Measurements from ENCODE around the gene SLC6A2.
"Not testable (repeated sequence)": the region's sequence is repeated elsewhere in the genome, so short reads cannot be mapped to it uniquely, and the experiment has no call there.

Gene SLC6A2

DNA sequence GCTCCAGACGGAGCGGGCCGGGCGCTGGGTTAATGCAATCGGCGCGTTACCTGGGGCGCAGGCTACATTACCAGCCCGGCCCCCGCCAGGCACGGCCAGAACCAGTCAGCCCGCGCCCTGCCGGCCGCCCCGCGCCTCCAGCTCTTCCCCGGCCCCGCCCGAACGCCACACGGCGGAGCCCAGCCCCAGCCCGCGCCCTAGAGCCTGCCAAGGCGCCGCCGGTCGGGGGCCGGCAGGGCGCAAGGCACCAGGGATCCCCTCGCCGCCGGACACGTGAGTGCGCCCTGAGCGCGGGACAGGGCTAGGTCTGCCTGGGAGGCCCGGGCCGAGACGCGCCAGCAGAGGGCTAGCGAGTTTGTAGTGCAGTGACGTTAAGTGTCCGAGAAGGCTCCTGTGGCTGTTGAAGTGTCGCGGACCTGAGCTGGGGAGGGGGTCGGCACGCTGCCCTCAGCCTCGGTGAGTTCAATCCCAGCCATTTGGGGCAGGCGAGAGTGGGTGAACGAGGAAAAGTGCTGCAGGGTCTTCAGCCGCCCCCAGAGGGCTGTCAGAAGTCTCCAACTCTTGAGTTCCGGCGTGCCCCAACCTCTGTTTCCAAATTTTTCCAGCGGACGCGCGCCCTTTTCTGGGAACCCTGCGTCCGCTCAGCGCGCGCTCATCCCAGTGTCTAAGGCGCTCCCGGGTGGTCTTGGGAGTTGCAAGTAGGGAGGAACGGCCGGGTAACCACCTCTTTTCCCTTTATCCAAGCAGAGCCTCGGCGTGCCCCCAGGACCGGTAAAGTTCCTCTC is at the start of gene SLC6A2:
Gene SLC6A2, plus strand, starts transcription at position 92 of the 785 bp plus-strand sequence. CDS start 707 bp downstream, outside the sequence.
- no peak for DNase-seq

DNA sequence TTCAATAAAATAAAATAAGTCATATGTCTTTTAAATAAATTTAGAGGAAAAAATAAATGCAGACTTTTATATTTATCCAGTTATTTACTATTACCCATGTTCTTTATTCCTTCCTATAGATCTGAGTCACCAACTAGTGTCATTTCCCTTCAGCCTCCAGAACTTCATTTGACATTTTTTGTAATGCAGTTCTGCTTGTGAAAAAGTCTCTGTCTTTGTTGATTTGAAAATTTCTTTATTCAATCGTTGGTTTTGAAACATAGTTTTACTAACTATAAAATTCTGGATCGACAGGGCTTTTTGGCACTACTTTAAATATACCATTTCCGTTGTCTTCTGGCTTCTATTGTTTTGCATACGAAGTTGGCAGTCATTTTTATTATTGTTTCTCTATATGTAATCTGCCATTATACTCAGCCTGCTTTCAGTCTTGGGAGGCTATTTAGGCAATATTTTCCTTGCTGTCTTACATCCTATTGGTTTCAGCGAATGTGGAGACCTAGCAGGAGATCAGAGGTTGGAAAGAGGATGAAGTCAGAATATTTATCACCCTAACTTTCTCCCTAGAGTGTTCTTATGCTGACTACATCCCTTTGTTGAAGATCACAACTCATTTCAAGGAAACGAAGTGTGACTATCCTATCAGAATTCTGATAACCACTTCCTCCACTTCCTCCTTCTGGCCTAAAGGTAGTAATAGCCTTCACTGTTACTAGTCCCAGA is 42.0 kb upstream of the SLC6A2 start:
- no peak for DNase-seq

DNA sequence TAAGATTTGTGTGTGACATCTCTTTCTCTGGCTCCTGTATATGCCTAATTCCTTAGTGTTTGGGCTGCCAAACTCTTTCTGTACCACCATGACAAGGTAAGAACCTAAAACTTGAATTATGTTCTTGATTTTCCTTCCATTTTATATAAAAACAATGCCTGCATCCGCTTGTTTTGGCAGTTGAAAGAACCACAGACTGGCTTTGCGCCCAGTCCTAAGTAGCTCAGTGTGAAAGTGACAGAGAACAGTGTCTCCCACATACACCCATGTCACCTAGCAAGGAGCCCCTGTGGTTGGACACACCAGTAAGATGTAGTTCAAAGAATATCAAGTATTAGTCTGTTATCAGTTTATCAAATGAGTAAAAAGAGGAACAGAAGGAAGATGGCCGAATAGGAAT is 40.7 kb upstream of the SLC6A2 start:
- no peak for DNase-seq

DNA sequence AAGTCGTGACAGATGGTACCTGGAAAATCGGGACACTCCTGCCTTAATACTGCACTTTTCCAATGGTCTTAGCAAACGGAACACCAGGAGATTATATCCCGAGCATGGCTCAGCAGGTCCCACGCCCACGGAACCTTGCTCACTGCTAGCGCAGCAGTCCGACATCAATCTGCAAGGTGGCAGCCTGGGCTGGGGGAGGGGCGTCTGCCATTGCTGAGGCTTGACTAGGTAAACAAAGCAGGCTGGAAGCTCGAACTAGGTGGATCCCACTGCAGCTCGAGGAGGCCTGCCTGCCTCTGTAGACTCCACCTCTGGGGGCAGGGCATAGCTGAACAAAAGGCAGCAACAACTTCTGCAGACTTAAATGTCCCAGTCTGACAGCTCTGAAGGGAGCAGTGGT is 40.1 kb upstream of the SLC6A2 start:
- DNase-seq = not testable (repeated sequence)

DNA sequence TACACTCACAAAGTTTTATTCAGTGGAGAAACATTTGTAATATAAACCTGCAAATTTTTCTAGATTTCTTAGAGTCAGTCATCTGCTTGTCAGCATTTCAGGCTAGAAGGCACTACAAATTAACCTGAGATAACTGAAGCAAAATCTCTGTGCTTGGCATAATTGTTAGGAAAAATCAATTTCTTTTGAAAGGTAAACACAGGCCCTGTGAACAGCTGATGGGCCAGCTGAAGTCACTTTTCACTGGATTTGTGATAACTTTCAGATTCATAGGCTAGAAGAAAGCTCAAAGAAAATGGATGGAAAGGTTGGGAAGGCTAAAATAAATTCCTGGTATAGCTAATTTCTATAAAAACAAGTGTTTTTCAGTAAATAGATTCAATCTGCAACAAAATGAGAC is 34.0 kb upstream of the SLC6A2 start:
- DNase-seq = no peak

DNA sequence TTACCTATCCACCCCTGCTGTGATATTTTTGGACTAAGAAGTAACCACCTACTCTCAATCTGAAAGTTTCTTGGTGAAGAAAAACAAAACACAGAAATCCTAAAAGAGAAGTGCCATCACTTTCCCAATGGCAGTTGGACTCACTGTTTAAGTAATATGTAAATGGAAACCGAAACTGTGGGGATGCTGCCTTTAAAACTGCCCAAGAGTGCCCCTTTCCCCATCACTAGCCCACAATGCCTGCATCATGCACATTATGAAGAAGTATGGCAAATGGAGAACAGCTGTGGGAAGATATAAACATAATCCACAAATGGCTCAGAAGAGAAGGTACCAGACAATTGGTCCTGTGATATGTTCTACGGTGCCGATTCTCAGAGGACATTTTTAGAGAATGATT is 33.5 kb upstream of the SLC6A2 start:
- DNase-seq = no peak

DNA sequence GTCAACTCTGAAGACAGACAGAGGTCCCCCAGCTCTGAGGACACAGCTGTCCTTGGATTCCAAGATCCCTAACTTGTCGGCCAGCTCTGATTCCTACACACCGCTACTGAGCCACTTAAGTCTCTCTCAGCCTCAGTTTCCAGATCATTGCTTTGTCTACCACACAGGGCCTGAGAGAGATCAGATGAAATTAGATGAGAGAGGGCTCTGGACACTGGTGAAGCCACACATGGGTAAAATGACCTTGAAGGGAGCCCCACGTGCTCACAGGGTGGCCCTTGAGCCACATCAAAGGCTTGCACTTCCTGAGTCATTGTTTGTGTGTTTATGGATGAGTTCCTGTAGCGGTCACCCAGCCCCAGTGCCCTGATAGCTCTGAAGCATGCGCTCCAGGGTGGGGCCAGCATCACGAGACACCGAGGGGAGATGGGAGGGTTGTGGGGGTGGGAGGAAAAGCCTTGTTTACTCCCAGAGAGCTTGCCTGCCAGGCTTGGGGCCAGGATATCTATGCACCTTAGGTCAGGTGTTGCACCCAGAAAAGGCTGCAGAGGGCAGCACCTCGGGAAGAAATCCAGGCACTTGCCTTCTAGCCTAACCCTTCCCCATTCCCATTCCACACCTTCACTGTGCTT is 32.7 kb upstream of the SLC6A2 start:
- DNase-seq = no peak

DNA sequence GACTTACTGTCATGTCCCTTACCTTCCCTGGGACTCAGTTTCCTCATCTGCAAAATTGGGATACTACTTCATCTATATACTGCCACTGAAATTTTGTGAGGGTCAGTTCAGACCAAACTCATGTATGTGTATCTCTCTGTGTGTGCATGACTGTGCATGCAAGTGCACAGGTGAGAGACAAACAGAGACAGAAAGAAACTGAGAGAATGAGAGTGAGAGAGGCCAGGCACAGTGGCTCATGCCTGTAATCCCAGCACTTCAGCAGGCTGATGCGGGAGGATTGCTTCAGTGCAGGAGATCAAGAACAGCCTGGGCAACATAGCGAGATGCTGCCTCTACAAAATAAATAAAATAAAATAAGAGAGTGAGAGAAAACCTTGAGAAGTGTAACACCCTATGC is 32.1 kb upstream of the SLC6A2 start:
- no peak for DNase-seq

DNA sequence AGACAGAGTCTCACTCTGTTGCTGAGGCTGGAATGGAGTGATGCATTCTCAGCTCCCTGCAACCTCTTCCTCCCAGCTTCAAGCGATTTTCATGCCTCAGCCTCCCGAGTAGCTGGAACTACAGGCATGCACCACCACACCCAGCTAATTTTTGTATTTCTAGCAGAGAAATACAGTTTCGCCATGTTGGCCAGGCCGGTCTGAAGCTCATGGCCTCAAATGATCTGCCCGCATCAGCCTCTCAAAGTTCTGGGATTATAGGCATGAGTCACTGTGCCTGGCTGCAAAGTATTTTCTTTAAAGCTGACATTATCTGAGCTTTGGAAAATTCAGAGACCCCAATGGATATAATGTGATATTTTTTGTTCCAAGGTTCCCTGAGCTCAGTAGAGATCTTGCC is 31.1 kb upstream of the SLC6A2 start:
- no peak for DNase-seq

DNA sequence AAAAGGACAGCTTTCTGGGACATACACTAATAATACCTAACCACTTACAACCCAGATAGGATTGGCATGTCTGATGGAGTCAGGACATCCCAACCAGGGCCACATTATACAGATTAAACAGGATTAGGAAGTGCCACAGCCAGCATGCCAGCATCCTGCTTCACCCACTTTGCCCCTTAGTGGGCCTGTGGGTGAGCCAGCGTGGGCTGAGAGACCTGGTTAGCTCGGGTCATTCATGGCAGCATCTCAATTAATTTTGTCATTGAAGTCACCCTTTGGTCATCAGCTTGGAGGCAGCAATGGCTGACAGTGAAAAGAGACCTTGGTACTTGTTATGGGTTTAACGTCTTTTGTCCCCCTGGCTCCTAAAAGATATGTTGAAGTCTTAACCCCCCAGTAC is 29.9 kb upstream of the SLC6A2 start:
- no peak for DNase-seq

DNA sequence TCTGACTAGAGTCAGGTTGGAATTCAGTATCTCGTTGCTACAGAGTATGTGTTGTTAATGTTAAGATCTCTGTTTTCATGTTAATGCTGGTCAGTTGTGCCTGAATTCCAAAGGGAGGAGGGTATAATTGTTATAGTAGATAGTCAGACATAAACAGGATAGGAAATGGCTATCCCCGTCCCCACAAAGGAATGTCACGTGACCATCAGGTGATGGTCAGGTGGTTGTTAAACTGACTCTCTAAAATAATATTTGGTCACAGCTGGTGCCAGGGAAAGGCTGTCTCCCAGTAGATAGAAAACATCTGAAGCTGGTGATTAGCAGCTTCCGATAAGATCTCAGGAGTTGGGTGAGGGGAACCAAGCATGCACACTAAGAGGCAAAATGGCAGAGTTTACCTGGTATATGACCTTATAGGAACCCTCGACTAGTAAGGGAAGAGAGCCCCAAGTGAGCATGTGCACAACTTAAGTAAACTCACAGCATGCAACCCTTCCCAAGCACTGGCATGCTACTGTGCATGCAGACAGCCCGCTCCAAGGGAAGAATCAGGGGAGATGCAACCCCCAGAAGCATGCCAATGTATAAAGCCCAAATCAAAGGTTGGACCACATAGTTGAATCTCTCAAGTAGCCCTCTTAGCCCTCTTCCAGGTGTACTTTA is 27.4 kb upstream of the SLC6A2 start:
- no peak for DNase-seq

DNA sequence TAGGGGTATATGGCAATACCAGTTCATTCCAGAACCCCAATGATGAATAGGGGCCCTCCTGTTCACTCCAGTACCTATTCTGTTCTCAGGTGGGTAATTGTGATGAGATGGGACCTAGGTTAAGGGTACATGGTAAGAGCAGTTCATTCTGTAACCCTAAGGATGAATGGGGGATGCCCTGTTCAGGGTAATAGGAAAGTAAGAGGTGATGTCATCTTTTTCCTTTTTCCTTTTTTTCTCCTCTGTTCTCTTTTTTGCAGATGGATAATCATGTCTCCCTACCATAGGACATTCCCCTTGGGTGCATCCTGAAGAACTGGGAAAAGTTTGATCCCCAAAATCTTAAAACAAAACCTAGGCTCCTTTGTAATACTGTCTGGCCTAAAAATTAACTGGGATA is 25.0 kb upstream of the SLC6A2 start:
- no peak for DNase-seq

DNA sequence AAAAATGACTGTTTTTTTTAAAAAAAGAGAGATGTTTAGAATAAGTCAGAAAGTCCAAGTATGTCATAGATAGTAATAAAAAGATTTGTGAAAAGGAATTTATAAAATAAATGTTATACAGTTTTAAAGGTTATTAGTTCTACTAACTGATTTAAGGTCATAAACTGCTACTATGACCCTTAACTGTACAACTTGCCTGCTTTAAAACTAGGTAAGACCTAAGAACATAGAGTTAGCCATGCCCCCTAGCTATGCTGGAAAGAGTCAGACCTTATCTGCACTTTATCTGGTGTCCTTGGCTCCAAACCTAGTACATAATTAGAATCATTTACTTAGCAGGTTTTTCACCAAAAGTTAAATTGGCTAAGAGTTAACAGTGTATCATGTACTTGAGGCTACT is 23.5 kb upstream of the SLC6A2 start:
- no peak for DNase-seq

DNA sequence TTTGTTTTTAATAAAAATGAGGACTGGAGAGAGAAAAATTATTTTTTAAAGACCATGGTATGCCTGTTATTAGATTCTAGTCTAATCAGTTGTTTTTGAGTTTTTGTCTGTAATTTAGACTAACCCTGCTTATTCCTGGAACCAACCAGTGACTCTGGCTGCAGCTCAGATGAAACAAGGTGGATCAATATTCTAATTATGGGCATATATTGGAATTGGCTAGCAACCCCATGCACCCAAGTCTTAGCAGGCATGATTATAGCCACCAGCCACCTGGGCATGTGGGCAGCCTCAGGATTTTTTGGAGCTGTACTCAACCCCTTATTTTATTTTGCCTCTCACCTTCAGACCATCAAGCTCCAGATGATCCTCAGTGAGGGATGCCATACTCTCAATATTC is 21.6 kb upstream of the SLC6A2 start:
- no peak for DNase-seq

DNA sequence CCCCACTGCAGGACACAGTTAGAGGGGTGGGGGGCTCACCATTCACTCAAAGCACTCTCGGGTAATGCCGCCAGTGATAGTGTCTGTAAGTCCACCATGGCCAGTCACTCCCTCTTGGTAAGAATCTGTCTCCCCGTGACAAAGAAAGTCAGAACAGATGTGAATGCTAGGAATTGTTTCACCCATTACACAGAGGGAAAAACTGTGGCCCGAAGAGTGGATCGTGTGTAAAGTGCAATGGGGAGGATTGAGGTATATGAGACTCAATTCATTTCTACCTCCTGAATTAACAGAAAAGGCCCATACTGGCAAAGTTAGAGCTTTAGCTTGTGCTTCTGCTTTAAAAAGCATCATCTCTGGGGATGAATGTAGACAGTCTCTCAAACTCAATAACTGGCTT is 17.5 kb upstream of the SLC6A2 start:
- no peak for DNase-seq

DNA sequence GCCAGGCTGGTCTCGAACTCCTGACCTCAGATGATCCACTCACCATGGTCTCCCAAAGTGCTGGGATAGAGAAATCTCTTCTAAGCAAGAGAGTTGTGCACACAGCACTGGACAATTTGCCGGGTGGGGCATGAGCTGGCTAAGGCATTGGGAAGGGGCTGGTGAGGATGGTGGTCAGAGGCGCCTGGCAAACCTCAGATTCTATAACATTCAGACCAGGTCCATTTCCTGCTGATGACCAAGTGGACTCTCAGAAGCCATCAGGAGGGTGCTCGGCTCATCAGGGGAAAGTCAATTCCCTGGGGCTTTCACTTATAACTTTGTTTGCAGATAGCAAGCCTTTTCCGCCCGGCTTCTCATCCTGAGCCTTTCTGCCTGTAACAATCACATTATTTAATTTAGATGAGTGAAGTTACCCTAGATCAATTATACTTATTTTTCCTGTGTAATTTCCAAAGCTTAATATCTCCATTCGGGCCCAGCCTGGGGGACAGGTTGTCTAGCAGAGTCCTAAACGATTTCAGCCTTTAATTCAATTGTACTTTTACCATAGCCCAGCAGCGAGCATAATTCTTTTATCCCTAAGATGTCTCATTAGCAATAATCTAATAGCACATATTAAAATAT is 15.0 kb upstream of the SLC6A2 start:
- DNase-seq = no peak

DNA sequence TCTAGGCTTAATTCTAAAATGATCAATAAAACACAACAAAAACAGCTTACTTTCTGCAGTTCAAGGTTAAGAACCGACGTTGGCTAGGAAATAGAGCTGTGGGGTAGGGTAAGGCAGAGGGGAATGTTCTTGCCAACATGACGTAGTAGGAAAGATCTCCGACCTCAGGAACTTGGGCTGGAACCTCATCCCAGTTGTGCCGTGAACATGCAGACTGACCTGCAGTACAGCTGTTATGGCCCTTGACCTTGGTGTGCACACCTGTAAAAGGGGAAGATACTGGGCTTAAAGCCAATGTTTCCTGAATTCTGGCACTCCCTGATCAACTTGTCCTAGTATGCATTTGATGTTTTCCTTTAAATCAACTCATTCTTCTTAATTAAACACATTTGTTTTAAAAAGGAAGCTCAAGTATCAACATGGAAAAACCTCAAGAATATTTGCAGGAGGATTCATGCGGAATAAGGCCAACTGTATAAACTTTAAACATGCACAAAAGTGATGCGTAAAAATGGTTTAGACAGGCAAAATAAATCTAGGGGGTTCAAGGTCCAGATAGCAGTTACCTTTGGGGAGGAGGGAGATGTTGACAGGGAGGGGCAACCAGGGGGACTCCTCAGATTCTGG is 14.2 kb upstream of the SLC6A2 start:
- no peak for DNase-seq

DNA sequence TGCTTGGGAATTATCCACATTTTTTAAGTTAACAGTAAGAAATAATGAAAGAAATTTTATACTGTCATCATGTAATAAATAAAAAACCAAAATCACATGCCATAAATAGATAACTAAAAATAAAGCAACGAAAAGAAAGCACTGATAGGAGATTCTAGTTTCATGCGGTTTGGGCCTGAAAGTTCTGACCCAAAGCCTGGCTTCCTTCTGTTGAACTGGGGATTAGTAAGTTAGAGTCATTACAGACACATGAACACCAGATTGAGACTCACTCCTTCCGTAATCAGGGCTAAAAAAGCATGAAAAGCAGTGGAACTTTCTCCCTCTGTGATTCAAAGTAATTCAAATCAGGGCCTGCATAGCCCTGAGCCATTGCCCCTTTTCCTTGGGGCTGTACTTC is 13.2 kb upstream of the SLC6A2 start:
- no peak for DNase-seq

DNA sequence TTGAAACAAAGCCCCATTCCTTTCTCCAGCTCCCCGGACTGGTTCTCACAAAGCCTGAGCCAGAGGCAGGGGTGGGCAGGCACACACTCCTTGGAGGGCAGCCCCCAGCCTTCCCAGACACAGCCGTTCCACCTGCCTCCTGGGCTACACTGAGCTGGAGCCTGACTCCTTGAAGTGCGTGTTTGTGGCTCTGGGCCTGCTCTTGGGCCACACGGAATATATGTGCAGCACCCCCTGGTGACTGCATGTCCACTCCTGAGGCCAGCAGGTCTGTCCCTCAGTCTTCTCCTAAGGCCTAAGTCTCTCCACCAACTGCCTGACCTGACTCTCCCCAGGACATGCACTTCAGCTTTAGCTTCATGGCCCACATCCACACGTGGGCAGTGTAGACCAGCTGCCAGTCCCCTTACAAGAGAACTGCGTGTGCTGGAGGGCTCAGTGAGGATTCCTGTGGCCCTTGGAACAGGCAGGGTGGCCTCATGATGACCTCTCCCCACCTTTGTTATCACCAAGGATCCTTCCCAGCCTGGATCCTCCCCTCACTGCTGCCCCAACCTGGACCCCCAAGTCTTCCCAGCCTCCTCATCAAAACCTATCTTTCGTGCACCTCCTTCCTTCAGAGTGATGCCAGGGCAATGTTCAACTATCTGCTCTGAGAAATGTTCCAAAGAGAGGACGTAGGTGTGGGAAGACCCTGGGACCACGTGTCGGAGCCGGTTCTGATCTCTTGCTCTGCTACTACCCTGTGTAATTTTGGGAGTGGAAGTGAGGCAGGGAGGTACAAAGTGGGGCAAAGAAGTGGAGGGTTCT is 12.4 kb upstream of the SLC6A2 start:
- DNase-seq = no peak

DNA sequence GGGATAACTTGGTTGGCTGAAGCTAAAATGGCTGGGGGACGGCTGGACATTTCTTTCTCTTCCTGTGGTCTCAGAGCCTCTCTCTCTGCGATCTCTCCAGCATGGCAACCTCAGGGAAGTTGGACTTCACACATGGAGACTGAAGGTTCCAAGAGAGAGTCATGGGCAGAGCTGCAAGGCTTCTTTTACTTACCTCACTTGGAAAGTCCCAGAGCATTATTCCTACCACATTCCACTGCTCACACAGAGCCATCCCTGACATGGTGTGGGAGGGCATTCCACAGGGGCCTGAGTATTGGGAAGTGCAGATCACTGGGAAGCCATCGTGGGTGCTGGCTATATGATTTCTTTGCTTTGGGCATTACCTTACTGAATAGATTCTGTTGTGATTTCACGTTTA is 9.8 kb upstream of the SLC6A2 start:
- no peak for DNase-seq

DNA sequence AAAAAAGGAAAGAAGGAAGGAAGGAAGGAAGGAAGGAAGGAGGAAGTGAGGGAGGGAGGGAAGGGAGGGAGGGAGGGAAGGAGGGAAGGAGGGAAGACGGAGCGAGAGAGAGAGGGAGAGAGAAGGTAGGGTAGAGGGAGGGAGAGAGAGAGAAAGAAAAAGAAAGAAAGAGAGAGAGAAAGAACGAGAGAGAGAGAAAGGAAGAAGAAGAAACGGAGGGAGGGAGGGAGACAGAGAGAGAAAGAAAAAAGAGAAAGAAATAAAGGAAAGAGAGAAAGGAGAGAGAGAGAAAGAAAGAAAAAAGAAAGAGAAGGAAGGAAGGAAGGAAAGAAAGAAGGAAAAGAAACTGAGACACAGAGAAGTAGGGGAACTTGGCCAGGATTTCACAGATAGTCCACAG is 8.4 kb upstream of the SLC6A2 start:
- no peak for DNase-seq

DNA sequence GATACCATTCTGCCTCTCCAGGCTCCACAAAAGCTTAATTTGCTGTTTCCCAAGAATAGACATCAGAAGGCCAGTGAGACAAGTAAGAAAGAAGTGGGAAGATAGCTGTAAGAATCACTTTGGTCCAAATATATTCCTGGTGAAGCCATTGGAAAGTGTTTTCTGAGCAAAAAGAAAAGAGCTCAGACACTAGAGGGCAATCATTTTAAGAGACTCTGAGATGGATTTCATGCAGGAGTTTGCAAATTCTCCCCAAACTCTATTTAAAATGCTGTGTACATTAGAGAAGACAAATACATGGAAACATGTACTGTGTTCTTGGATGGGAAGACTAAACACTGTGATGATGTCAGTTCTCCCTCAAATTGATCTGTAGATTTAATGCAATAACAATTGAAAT is 8.0 kb upstream of the SLC6A2 start:
- DNase-seq = no peak

Data from NCI-H526 (cell line).